Measurements from ENCODE around the gene IDH1.

IDH1 gene

DNA sequence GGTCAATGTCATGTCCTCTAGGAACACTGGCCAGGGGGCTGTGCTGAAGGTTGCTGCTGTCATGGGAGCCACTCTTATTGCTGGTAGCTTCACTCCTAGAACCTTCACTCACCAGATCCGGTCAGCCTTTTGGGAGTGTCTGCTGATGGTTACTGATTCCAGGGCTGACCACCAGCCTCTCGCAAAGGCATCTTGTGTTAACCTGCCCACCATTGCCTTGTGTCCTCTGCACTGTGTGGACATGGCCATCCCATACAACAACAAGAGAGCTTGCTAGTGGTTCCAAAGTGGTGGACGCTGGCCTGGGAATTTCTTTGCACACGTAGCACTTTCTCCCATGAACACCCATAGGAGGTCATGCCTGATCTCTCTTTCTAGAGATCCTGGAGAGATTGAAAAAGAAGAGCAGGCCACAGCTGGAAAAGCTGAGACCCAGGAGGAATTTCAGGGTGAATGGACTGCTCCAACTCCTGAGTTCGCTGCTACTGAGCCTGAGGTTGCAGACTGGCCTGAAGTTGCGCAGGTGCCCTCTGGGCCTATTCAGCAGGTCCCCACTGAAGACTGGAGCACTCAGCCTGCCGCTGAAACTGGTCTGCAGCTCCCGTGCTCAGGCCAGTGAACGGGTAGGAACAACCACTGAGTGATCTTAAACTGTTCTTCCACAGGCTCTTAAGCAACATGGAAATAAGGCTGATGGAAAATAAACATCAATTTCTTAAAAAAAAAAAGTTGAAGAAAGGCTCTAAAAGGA is 46.4 kb downstream of the IDH1 start:
- no peak for DNase-seq

GRCh38 chr2:208207769-208208168 is 47.1 kb downstream of the IDH1 start:
- DNase-seq, result no peak

DNA sequence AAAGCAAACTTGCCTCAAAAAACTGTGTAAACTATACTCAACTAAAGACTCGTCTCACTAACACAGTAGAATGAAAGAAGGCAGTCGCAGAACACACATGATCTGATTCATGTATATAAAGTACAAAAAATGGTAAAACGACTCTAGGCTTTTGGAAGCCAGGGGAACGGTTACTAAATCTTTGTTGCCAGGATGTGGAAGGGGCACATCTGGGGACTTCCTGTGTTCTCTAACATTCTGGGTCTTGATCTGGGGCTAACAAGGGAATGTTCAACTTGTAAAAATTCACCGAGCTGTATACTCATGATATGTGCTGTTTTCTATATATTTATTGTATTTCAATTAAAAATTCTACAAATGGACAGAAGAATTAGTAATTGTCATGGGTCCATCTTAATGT is 50.7 kb downstream of the IDH1 start:
- no peak for DNase-seq

DNA sequence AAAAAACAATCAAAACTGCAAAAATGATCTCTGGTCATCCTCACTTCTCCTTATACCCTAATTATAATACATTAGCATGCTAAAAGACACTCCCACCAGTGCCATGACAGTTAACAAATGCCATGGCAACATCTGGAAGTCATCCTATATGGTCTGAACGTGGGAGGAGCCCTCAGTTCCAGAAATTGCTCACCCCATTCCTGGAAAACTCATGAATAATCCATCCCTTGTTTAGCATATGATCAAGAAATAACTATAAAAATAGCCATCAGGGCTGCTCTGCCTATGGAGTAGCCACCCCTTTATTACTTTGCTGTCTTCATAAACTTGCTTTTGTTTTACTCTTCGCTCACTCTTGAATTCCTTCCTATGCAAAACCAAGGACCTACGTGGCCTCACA is 59.3 kb downstream of the IDH1 start:
- DNase-seq, result no peak

DNA sequence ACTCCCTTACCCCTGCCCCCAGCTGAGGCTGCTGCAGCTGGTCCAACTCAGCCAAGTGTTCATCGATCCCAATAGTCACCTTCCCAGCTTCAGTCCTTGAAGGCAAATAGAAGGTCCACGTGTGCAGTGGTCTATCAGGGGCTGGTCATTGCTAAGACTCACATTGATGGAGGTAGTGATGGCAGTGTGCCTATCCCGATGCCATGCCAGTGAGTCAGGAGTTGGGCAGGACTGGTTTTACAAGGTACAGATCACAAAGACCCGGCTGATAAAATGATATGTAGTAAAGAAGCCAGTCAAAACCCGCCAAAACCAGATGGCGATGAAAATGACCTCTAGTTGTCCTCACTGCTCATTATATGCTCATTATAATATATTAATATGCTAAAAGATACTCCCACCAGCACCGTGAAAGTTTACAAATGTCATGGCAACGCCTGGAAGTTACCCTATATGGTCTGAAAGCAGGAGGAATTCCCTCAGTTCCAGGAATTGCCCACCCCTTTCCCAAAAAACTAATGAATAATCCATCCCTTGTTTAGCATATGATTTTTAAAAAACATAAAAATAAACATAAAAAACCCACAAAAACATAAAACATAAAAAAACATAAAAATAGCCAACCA is 62.1 kb downstream of the IDH1 start:
- no peak for DNase-seq

- DNase-seq, result no peak
These were observed 64.9 kb downstream of the IDH1 start, which contains the start of gene C2orf80 for GRCh38 chr2:208189810-208190503. C2orf80 (minus strand) TSS chr2:208190030; CDS start chr2:208186986, 3,044 bp downstream.

DNA sequence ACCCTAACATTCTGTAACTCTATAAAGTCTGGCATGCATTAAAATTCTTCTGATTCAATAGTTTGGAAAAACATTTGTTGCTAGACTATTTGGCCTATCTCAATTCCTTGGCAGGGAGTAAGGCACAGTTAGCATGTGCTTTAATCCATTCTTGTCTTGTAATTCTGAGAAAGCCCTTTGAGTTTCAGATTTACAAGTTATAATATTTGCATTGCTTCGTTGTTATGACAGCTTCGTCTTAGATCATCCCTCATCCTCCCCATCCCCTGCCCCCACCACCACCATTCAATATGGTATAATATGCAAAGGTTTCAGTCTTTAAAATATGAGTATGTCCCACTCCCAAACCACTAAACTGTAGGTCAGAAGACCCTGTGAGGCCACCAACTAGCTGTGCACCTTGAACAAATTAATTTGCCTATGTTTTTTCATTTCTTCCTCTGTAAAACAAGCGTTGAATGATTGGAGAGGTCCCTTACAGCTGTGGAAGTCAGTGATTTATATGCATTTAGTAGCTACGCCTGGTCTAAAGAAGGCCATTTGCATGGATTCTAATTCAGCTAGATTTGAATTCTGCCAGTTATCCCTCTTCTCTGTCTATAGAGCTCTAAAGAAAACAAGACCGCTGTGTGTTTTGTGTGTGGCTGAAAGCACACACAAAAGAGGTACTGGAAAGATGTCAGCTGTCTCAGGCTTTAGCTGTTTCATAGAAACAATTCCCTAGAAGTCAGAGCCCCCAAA is 65.6 kb downstream of the IDH1 start:
- no peak for DNase-seq

GRCh38 chr2:208186893-208187292 is 68.0 kb downstream of the IDH1 start:
- no peak for DNase-seq

GRCh38 chr2:208186465-208186864 is 68.4 kb downstream of the IDH1 start:
- DNase-seq, result no peak
